H1 (cell line): Measurements from ENCODE around the gene ZNF451. TPM values are rescaled to one million over a fixed set of nuclear protein-coding genes. Genes with fewer than 3 reads are reported as not detected.

ENCODE experiments used
- CTCF ChIA-PET: fragments of 300-600 bp; sonication (Branson Sonifier 250); formaldehyde crosslinking; loops from one replicate; lab custom pipeline; 2021; ENCODE audit not compliant: partially characterized antibody; lab: Charles Lee
- POLR2A ChIA-PET: fragments of 300-600 bp; sonication (Branson Sonifier 250); formaldehyde crosslinking; loops from one replicate; lab custom pipeline; 2021; ENCODE audit warnings: inconsistent platforms; ENCODE audit not compliant: partially characterized antibody; lab: Charles Lee
- DNase-seq, 2 experiments: peaks; one replicate each; pipeline versions ENCODE4 v3.0.0 to v3.0.0-alpha.2; 2010 to 2022; ENCODE audit warnings: low spot score in 2 of 2, low read depth in 1 of 2, mixed read lengths in 1 of 2
- FAIRE-seq: peaks from 2 replicates; lab custom pipeline; 2011; peaks lifted over from hg19 to GRCh38; lab: Jason Lieb, UNC
- H2AFZ ChIP-seq: 2 replicates; pipeline ENCODE4 v1.8.1; 2012; ENCODE audit warnings: low read length, inconsistent platforms
- H2AK5ac ChIP-seq: 2 replicates; pipeline ENCODE4 v1.6.1; 2013; ENCODE audit warnings: low read depth, low read length
- H2BK120ac ChIP-seq: replicated peaks from 2 replicates; pipeline ENCODE3; 2013; ENCODE audit warnings: low read depth, low read length, inconsistent platforms
- H2BK12ac ChIP-seq: 2 replicates; pipeline ENCODE4 v1.6.1; 2013; ENCODE audit warnings: low read depth, low read length
- H2BK15ac ChIP-seq: 2 replicates; pipeline ENCODE4 v1.6.1; 2013; ENCODE audit warnings: low read length
- H2BK20ac ChIP-seq: 2 replicates; pipeline ENCODE4 v1.6.1; 2013; ENCODE audit warnings: low read length
- H2BK5ac ChIP-seq: 2 replicates; pipeline ENCODE4 v1.6.1; 2013; ENCODE audit warnings: low read depth, low read length
- H3K14ac ChIP-seq: 2 replicates; pipeline ENCODE4 v1.6.1; 2013; ENCODE audit warnings: inconsistent platforms; ENCODE audit not compliant: insufficient read length
- H3K18ac ChIP-seq: 2 replicates; pipeline ENCODE4 v1.6.1; 2013; ENCODE audit warnings: low read length; ENCODE audit errors: extremely low read depth
- H3K23ac ChIP-seq: 2 replicates; pipeline ENCODE4 v1.6.1; 2013; ENCODE audit warnings: inconsistent platforms; ENCODE audit not compliant: insufficient read length
- H3K23me2 ChIP-seq: 2 replicates; pipeline ENCODE4 v1.6.1; 2013; ENCODE audit warnings: low read depth, low read length
- H3K27ac ChIP-seq: 2 replicates; pipeline ENCODE4 v1.6.1; 2011; ENCODE audit warnings: low read depth, low read length, inconsistent platforms
- H3K27me3 ChIP-seq, 4 experiments: replicated peaks in 1 of 4; 1 replicate in 1 of 4; 2 replicates in 3 of 4; pipeline versions ENCODE4 v1.6.1 to v1.8.1; 2011 to 2013; ENCODE audit warnings: low read length in 3 of 4, mild to moderate bottlenecking in 3 of 4, inconsistent platforms in 2 of 4, mixed read lengths in 2 of 4, moderate library complexity in 1 of 4; ENCODE audit not compliant: control insufficient read depth in 3 of 4, insufficient read depth in 3 of 4; ENCODE audit errors: extremely low read depth in 1 of 4
- H3K36me3 ChIP-seq, 4 experiments: 2 replicates each; pipeline versions ENCODE4 v1.6.1 to v1.8.1; 2011 to 2013; ENCODE audit warnings: mild to moderate bottlenecking in 4 of 4, low read length in 3 of 4, moderate library complexity in 2 of 4, control low read depth in 1 of 4, inconsistent platforms in 1 of 4; ENCODE audit not compliant: insufficient read depth in 4 of 4, control insufficient read depth in 2 of 4
- H3K4ac ChIP-seq: replicated peaks from 2 replicates; pipeline ENCODE3; 2013; ENCODE audit warnings: low read length, low read depth, mixed read lengths, inconsistent platforms; ENCODE audit not compliant: insufficient read length
- H3K4me1 ChIP-seq, 4 experiments: replicated peaks in 1 of 4; 1 replicate in 1 of 4; 2 replicates in 3 of 4; pipeline versions ENCODE4 v1.6.1 to v1.8.1; 2011 to 2013; ENCODE audit warnings: low read length in 3 of 4, inconsistent platforms in 2 of 4, mixed read lengths in 1 of 4; ENCODE audit not compliant: insufficient read depth in 4 of 4, control insufficient read depth in 3 of 4
- H3K4me2 ChIP-seq, 2 experiments: 2 replicates each; pipeline versions ENCODE4 v1.6.1 to v1.8.1; 2011 to 2013; ENCODE audit warnings: low read depth in 2 of 2, low read length in 2 of 2, control low read depth in 1 of 2, inconsistent platforms in 1 of 2, mild to moderate bottlenecking in 1 of 2; ENCODE audit not compliant: insufficient read depth in 1 of 2
- H3K4me3 ChIP-seq, 4 experiments: fragments of 200-600, 300-600 bp in 1 of 4; sonication (generic), shearing (Covaris generic), sonication (Bioruptor Twin) in 1 of 4; 2 replicates each; pipeline versions ENCODE4 v1.5.1 to v1.8.1; 2011 to 2016; ENCODE audit warnings: low read length in 4 of 4, low read depth in 3 of 4, control low read depth in 2 of 4, inconsistent platforms in 2 of 4, mild to moderate bottlenecking in 2 of 4, mixed read lengths in 1 of 4, moderate library complexity in 1 of 4; ENCODE audit not compliant: insufficient read depth in 2 of 4; ENCODE audit errors: extremely low read depth in 1 of 4
- H3K56ac ChIP-seq: replicated peaks from 2 replicates; pipeline ENCODE3; 2013; ENCODE audit warnings: low read depth, mild to moderate bottlenecking, mixed read lengths, low read length, inconsistent platforms; ENCODE audit not compliant: insufficient read length
- H3K79me1 ChIP-seq: 2 replicates; pipeline ENCODE4 v1.6.1; 2013; ENCODE audit warnings: low read depth, low read length, control low read depth
- H3K79me2 ChIP-seq, 2 experiments: 2 replicates each; pipeline versions ENCODE4 v1.6.1 to v1.8.1; 2012 to 2013; ENCODE audit warnings: low read length in 2 of 2, mild to moderate bottlenecking in 2 of 2, inconsistent platforms in 1 of 2; ENCODE audit not compliant: insufficient read depth in 2 of 2, control insufficient read depth in 1 of 2
- H3K9ac ChIP-seq, 4 experiments: replicated peaks in 1 of 4; 1 replicate in 1 of 4; 2 replicates in 3 of 4; pipeline versions ENCODE4 v1.6.1 to v1.8.1; 2011 to 2013; ENCODE audit warnings: low read depth in 3 of 4, low read length in 3 of 4, control low read depth in 2 of 4, mild to moderate bottlenecking in 2 of 4, moderate library complexity in 2 of 4, inconsistent platforms in 1 of 4; ENCODE audit errors: extremely low read depth in 1 of 4
- H3K9me3 ChIP-seq, 2 experiments: 2 replicates each; pipeline versions ENCODE4 v1.6.1 to v1.8.1; 2012 to 2013; ENCODE audit warnings: mild to moderate bottlenecking in 2 of 2, moderate library complexity in 2 of 2, control low read depth in 1 of 2, inconsistent platforms in 1 of 2, low read depth in 1 of 2, low read length in 1 of 2, mixed read lengths in 1 of 2; ENCODE audit not compliant: insufficient read depth in 2 of 2
- H4K20me1 ChIP-seq, 2 experiments: replicated peaks in 1 of 2; 2 replicates each; pipeline versions ENCODE3 to v1.8.1; 2011 to 2013; ENCODE audit warnings: inconsistent platforms in 2 of 2, low read length in 2 of 2, mild to moderate bottlenecking in 1 of 2; ENCODE audit not compliant: insufficient read depth in 2 of 2, control insufficient read depth in 1 of 2
- H4K5ac ChIP-seq: 2 replicates; pipeline ENCODE4 v1.6.1; 2013; ENCODE audit warnings: low read length, low read depth, mixed read lengths, inconsistent platforms; ENCODE audit not compliant: insufficient read length
- H4K8ac ChIP-seq: 2 replicates; pipeline ENCODE4 v1.8.0; 2013; ENCODE audit warnings: mild to moderate bottlenecking, moderate library complexity, low read length, inconsistent platforms; ENCODE audit not compliant: insufficient read depth; ENCODE audit errors: extremely low read depth
- H4K91ac ChIP-seq: replicated peaks from 2 replicates; pipeline ENCODE3; 2013; ENCODE audit warnings: low read length, mixed read lengths, inconsistent platforms; ENCODE audit not compliant: insufficient read length
- POLR2A ChIP-seq, 2 experiments: IDR thresholded peaks; 1 replicate in 1 of 2; 2 replicates in 1 of 2; pipeline ENCODE4 v1.6.1; 2011; ENCODE audit warnings: low read depth in 2 of 2, low read length in 2 of 2, mild to moderate bottlenecking in 2 of 2; ENCODE audit errors: control extremely low read depth in 1 of 2
- RFX5 ChIP-seq: IDR thresholded peaks from 2 replicates; pipeline ENCODE4 v1.6.1; 2011; ENCODE audit warnings: low read depth, low read length, improper control_type of control experiment, borderline replicate concordance
- polyA plus RNA-seq, 7 experiments: library from polyadenylated mRNA; depleted of rRNA in 3 of 7; stranded (reverse) in 5 of 7; unstranded in 2 of 7; fragments of >200 nt in 5 of 7; fragments of 200-250 nt in 2 of 7; gene quantifications; 1 replicate in 5 of 7; 2 replicates in 1 of 7; 4 replicates in 1 of 7; pipeline versions ENCODE4 v1.2.1 to v1.2.3, GENCODE V29; 2011 to 2013; ENCODE audit warnings: missing spikeins in 2 of 7, mixed read lengths in 2 of 7
- total RNA-seq: library from RNA; stranded (reverse); fragmentation: NEBNext Ultra II Directional; extraction: Animal tissue kit (Norgen Biotek cat#: 25700); gene quantifications from 2 replicates; pipeline ENCODE4 v1.2.1, GENCODE V29; 2021

Gene ZNF451
- total and polyA plus RNA-seq, 2 of the 8 experiments (the other 6 are each of a cell fraction or from before 2014, with no cell fraction given), result 10.7 to 56.8 TPM

DNA sequence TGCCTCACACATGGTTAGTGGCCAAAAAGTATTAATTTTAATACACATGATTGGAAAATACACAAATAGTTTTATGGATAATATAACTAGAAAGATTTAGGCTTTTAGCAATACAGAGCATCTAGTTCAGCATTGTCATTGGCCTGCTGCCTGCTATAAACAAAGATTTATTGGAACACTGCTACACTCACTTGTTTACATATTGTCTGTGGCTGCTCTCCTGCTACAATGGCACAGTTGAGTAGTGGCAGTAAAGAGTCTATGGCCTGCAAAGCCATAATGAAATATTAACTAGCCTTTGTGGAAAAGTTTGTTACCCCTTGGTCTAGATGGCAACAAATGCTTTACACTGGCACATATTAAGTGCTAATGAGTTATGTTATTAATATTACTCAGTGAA is 37.8 kb downstream of the ZNF451 start:
- Histone ChIP-seq H3K14ac (no peak overlapping the region), H4K5ac (no peak overlapping the region), H2BK12ac (no peak overlapping the region), H4K91ac (no peak overlapping the region), H3K4me3 (no peak overlapping the region), H3K79me2 (no peaks in the 10 kb centered on the region; a peak in 1 of 4 replicates), H3K18ac (no peak overlapping the region), H3K79me1 (no peaks in the 10 kb centered on the region), H3K4me1 (no peaks in the 10 kb centered on the region), H2AK5ac (no peak overlapping the region), H3K27me3 (no peaks in the 10 kb centered on the region), H3K4me2 (no peak overlapping the region), H3K23ac (no peak overlapping the region), H2AFZ (no peak overlapping the region), H3K9ac (no peak overlapping the region), H3K4ac (no peak overlapping the region), H2BK20ac (no peak overlapping the region), H4K8ac (no peak overlapping the region), H3K56ac (no peak overlapping the region), H2BK120ac (no peak overlapping the region), H2BK5ac (no peak overlapping the region), H2BK15ac (no peak overlapping the region), H4K20me1 (peaks cover 0 to 3% of the 10 kb centered on the region in 2 experiments), H3K9me3 (no peaks in the 10 kb centered on the region), H3K36me3 (no peaks in the 10 kb centered on the region; a peak in 2 of 8 replicates), H3K23me2 (no peaks in the 10 kb centered on the region), H3K27ac (no peak overlapping the region)
- ChIA-PET POLR2A (no interaction called here), CTCF (no interaction called here)
- no peak for FAIRE-seq
- TF ChIP-seq RFX5 (no peak), POLR2A (IDR thresholded peaks at IDR 0.05; ENCODE audit: control extremely low read depth in 1 of 2, low read depth in 2 of 2, low read length in 2 of 2) (no peak)
- no peak for DNase-seq
